VCaP (cell line): ENCODE measurements around the gene RSAD2.

Experiments used
- H3K27ac ChIP-seq: fragments of 450-650 bp; 2 replicates; pipeline ENCODE4 v1.5.1; 2017
- CTCF ChIP-seq: fragments of 450-650 bp; conservative IDR thresholded peaks from 2 replicates; pipeline ENCODE4 v1.5.1; 2017; ENCODE audit warnings: mild to moderate bottlenecking, moderate library complexity

RSAD2 gene

GRCh38 chr2:6879011-6879410 lies 1.4 kb downstream of the RSAD2 start:
- no peak overlapping the region for H3K27ac ChIP-seq
- TF ChIP-seq CTCF, result no peak

- no peak overlapping the region for H3K27ac ChIP-seq
- no peak for TF ChIP-seq CTCF
These were observed 2.7 kb downstream of the RSAD2 start for GRCh38 chr2:6880200-6880733.

- no peak overlapping the region for H3K27ac ChIP-seq
- TF ChIP-seq CTCF, result no peak
These were observed 3.5 kb downstream of the RSAD2 start for GRCh38 chr2:6881046-6881445.

GRCh38 chr2:6881516-6881915 lies 3.9 kb downstream of the RSAD2 start:
- no peak for TF ChIP-seq CTCF

GRCh38 chr2:6883448-6884122 lies 6.0 kb downstream of the RSAD2 start:
- H3K27ac ChIP-seq, result peak overlapping the region; percentile 88
- no peak for TF ChIP-seq CTCF

More at GRCh38 chr2:6881516-6881915, 3.9 kb downstream of the RSAD2 start:
- H3K27ac ChIP-seq, result no peak overlapping the region

GRCh38 chr2:6885551-6885950 lies 8.0 kb downstream of the RSAD2 start:
- no peak overlapping the region; the same call in 1 of the 2 replicates for H3K27ac ChIP-seq
- TF ChIP-seq CTCF, result no peak

GRCh38 chr2:6885968-6886367 lies 8.4 kb downstream of the RSAD2 start:
- no peak overlapping the region for H3K27ac ChIP-seq
- TF ChIP-seq CTCF, result no peak
